SH-SY5Y (cell line): ENCODE data around the gene FKTN.

Source experiments
- GATA2 ChIP-seq: IDR thresholded peaks from 2 replicates; pipeline ENCODE4 v1.6.1; 2011; ENCODE audit warnings: mild to moderate bottlenecking, low read depth, low read length
- GATA3 ChIP-seq: IDR thresholded peaks from 2 replicates; pipeline ENCODE4 v1.6.1; 2011; ENCODE audit warnings: low read depth, mild to moderate bottlenecking, low read length, moderate library complexity

GRCh38 chr9:105639936-105640335, 82.0 kb downstream of the FKTN start:
- no peak for TF ChIP-seq GATA2
- TF ChIP-seq GATA3: no peak
